H1 (cell line): ENCODE results near the gene HDAC9. TPM values are rescaled to one million over a fixed set of nuclear protein-coding genes. Genes with fewer than 3 reads are reported as not detected.

Experiments
- ASH2L ChIP-seq: fragments of 200-600, 300-600 bp; sonication (generic); IDR thresholded peaks from one replicate; pipeline ENCODE4 v1.7.1; 2017; ENCODE audit warnings: low read length
- CTBP2 ChIP-seq: IDR thresholded peaks from 2 replicates; pipeline ENCODE4 v1.7.0; 2011; ENCODE audit warnings: borderline replicate concordance, mild to moderate bottlenecking, moderate library complexity, mixed read lengths, low read length; ENCODE audit not compliant: insufficient read depth, insufficient read length
- EZH2 ChIP-seq: fragments of 200-600 bp; sonication (generic); IDR thresholded peaks from 2 replicates; pipeline ENCODE4 v1.7.1; 2012; ENCODE audit warnings: low read depth, mild to moderate bottlenecking, moderate library complexity, low read length, inconsistent platforms; ENCODE audit not compliant: severe bottlenecking
- KDM5A ChIP-seq: fragments of 200-600 bp; IDR thresholded peaks from 2 replicates; pipeline ENCODE4 v1.7.1; 2012; ENCODE audit warnings: mild to moderate bottlenecking, low read length, inconsistent platforms, mixed read lengths
- NRF1 ChIP-seq: IDR thresholded peaks from 2 replicates; pipeline ENCODE4 v1.6.1; 2011; ENCODE audit warnings: mild to moderate bottlenecking, low read depth, low read length, improper control_type of control experiment
- TCF12 ChIP-seq: IDR thresholded peaks from 2 replicates; pipeline ENCODE4 v1.6.1; 2011; ENCODE audit warnings: low read depth, mild to moderate bottlenecking, low read length
- polyA plus RNA-seq, 7 experiments: library from polyadenylated mRNA; depleted of rRNA in 3 of 7; stranded (reverse) in 5 of 7; unstranded in 2 of 7; fragments of >200 nt in 5 of 7; fragments of 200-250 nt in 2 of 7; gene quantifications; 1 replicate in 5 of 7; 2 replicates in 1 of 7; 4 replicates in 1 of 7; pipeline versions ENCODE4 v1.2.1 to v1.2.3, GENCODE V29; 2011 to 2013; ENCODE audit warnings: missing spikeins in 2 of 7, mixed read lengths in 2 of 7
- total RNA-seq: library from RNA; stranded (reverse); fragmentation: NEBNext Ultra II Directional; extraction: Animal tissue kit (Norgen Biotek cat#: 25700); gene quantifications from 2 replicates; pipeline ENCODE4 v1.2.1, GENCODE V29; 2021

HDAC9 gene
- total and polyA plus RNA-seq, 2 of the 8 experiments (the other 6 are each of a cell fraction or from before 2014, with no cell fraction given): 9.5 to 13.1 TPM

DNA sequence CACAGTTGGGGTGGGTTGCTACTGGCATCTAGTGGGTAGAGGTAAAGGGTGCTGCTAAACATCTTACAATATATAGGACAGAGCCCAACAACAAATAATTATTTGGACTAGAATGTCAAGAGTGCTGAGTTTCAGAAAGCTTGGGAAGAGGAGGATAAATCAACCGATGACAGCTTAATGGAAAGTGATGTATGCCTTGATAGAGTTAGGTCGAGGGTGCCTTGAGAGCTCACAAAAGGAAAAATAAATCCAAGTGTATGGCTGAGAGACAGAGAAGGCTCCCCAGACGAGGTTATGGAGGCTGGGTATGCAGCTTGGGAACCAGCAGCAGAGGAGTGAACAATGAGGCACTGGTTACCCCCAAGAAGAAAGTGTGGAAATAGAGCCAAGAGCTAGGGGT lies 211.1 kb downstream of the HDAC9 start (continued):
- TF ChIP-seq EZH2 (no peak), NRF1 (no peak), CTBP2 (no peak), TCF12 (no peak), KDM5A (no peak), ASH2L (no peak)
